H9 (cell line): Measurements from ENCODE around the gene TRIP6. TPM values are rescaled to one million over a fixed set of nuclear protein-coding genes. Genes with fewer than 3 reads are reported as not detected.

ENCODE experiments used
- DNase-seq: peaks from one replicate; pipeline ENCODE4 v3.0.0-alpha.2; 2017
- H2AFZ ChIP-seq: one replicate; pipeline ENCODE4 v1.6.1; 2013; ENCODE audit warnings: mild to moderate bottlenecking, low read length, control low read depth, moderate library complexity
- H2AK5ac ChIP-seq: 2 replicates; pipeline ENCODE4 v1.6.1; 2013; ENCODE audit warnings: low read length, control low read depth, mixed read lengths; ENCODE audit not compliant: insufficient read length
- H2BK120ac ChIP-seq: one replicate; pipeline ENCODE4 v1.6.1; 2013; ENCODE audit warnings: low read depth, mild to moderate bottlenecking, low read length, control low read depth, inconsistent platforms; ENCODE audit not compliant: poor library complexity, severe bottlenecking
- H2BK12ac ChIP-seq: 2 replicates; pipeline ENCODE4 v1.6.1; 2013; ENCODE audit warnings: low read length, control low read depth, mixed read lengths, low read depth; ENCODE audit not compliant: insufficient read length
- H2BK15ac ChIP-seq: 2 replicates; pipeline ENCODE4 v1.6.1; 2013; ENCODE audit warnings: low read depth, low read length, control low read depth
- H2BK20ac ChIP-seq: one replicate; pipeline ENCODE4 v1.6.1; 2013; ENCODE audit warnings: low read depth, mild to moderate bottlenecking, low read length, control low read depth, inconsistent platforms; ENCODE audit not compliant: poor library complexity, severe bottlenecking
- H2BK5ac ChIP-seq: 2 replicates; pipeline ENCODE4 v1.6.1; 2013; ENCODE audit warnings: low read length, control low read depth, mixed read lengths; ENCODE audit not compliant: insufficient read length
- H3K14ac ChIP-seq: 2 replicates; pipeline ENCODE4 v1.6.1; 2013; ENCODE audit warnings: low read length, control low read depth; ENCODE audit not compliant: insufficient read depth
- H3K18ac ChIP-seq: 2 replicates; pipeline ENCODE4 v1.6.1; 2013; ENCODE audit warnings: low read depth, mild to moderate bottlenecking, mixed read lengths, low read length, control low read depth; ENCODE audit not compliant: insufficient read length
- H3K23ac ChIP-seq: 2 replicates; pipeline ENCODE4 v1.6.1; 2013; ENCODE audit warnings: low read length, control low read depth, mixed read lengths, low read depth; ENCODE audit not compliant: insufficient read length
- H3K23me2 ChIP-seq: 2 replicates; pipeline ENCODE4 v1.6.1; 2013; ENCODE audit warnings: low read depth, mild to moderate bottlenecking, mixed read lengths, low read length, control low read depth; ENCODE audit not compliant: insufficient read length, poor library complexity, severe bottlenecking
- H3K27ac ChIP-seq: 2 replicates; pipeline ENCODE4 v1.5.1; 2013; ENCODE audit warnings: low read length, control low read depth, mixed read lengths, low read depth; ENCODE audit not compliant: insufficient read length
- H3K27me3 ChIP-seq: 2 replicates; pipeline ENCODE4 v1.6.1; 2013; ENCODE audit warnings: low read length, control low read depth, inconsistent platforms; ENCODE audit not compliant: insufficient read depth
- H3K4ac ChIP-seq: 2 replicates; pipeline ENCODE4 v1.6.1; 2013; ENCODE audit warnings: low read depth, mild to moderate bottlenecking, control low read depth, inconsistent platforms, low read length, moderate library complexity
- H3K4me1 ChIP-seq: 2 replicates; pipeline ENCODE4 v1.6.1; 2013; ENCODE audit warnings: low read length, control low read depth, inconsistent platforms; ENCODE audit not compliant: insufficient read depth
- H3K4me2 ChIP-seq: 2 replicates; pipeline ENCODE4 v1.6.1; 2013; ENCODE audit warnings: low read length, control low read depth, mixed read lengths; ENCODE audit not compliant: insufficient read length, insufficient read depth
- H3K56ac ChIP-seq: 2 replicates; pipeline ENCODE4 v1.6.1; 2013; ENCODE audit warnings: low read depth, mild to moderate bottlenecking, mixed read lengths, low read length, control low read depth; ENCODE audit not compliant: insufficient read length
- H3K79me1 ChIP-seq: 2 replicates; pipeline ENCODE4 v1.6.1; 2013; ENCODE audit warnings: low read depth, mild to moderate bottlenecking, moderate library complexity, low read length, control low read depth, inconsistent platforms; ENCODE audit not compliant: insufficient read depth, poor library complexity, severe bottlenecking
- H3K79me2 ChIP-seq: 2 replicates; pipeline ENCODE4 v1.6.1; 2013; ENCODE audit warnings: low read length, control low read depth, inconsistent platforms; ENCODE audit not compliant: insufficient read depth
- H3K9ac ChIP-seq: 2 replicates; pipeline ENCODE4 v1.6.1; 2013; ENCODE audit warnings: low read length, control low read depth, mixed read lengths; ENCODE audit not compliant: insufficient read length; ENCODE audit errors: extremely low read depth
- H3K9me3 ChIP-seq: one replicate; pipeline ENCODE4 v1.6.1; 2013; ENCODE audit warnings: low read depth, low read length, inconsistent platforms; ENCODE audit not compliant: control insufficient read depth
- H3T11ph ChIP-seq: one replicate; pipeline ENCODE4 v1.6.1; 2013; ENCODE audit warnings: mild to moderate bottlenecking, low read length, control low read depth, inconsistent platforms
- H4K20me1 ChIP-seq: one replicate; pipeline ENCODE4 v1.6.1; 2013; ENCODE audit not compliant: control insufficient read depth, insufficient read length, insufficient read depth
- H4K5ac ChIP-seq: 2 replicates; pipeline ENCODE4 v1.6.1; 2013; ENCODE audit warnings: low read depth, mild to moderate bottlenecking, mixed read lengths, low read length, control low read depth; ENCODE audit not compliant: insufficient read length
- H4K8ac ChIP-seq: replicated peaks from 2 replicates; pipeline ENCODE4 v1.6.1; 2013; ENCODE audit warnings: low read length, control low read depth, mixed read lengths, low read depth; ENCODE audit not compliant: insufficient read length
- H4K91ac ChIP-seq: 2 replicates; pipeline ENCODE4 v1.6.1; 2013; ENCODE audit warnings: low read depth, mild to moderate bottlenecking, moderate library complexity, mixed read lengths, low read length, control low read depth; ENCODE audit not compliant: insufficient read length
- H3K27ac Mint-ChIP-seq, 3 experiments: 2 replicates in 2 of 3; 3 replicates in 1 of 3; pipeline ENCODE4 v1.8.0; 2020 to 2021; ENCODE audit warnings: mixed read lengths in 3 of 3, mild to moderate bottlenecking in 1 of 3, moderate library complexity in 1 of 3
- H3K27me3 Mint-ChIP-seq: 2 replicates; pipeline ENCODE4 v1.8.0; 2021; ENCODE audit warnings: low read depth, mild to moderate bottlenecking, moderate library complexity, mixed read lengths
- H3K36me3 Mint-ChIP-seq, 3 experiments: 2 replicates in 2 of 3; 3 replicates in 1 of 3; pipeline ENCODE4 v1.8.0; 2020 to 2021; ENCODE audit warnings: low read depth in 3 of 3, mixed read lengths in 3 of 3; ENCODE audit not compliant: insufficient read depth in 1 of 3
- H3K4me1 Mint-ChIP-seq, 2 experiments: 2 replicates each; pipeline ENCODE4 v1.8.0; 2020; ENCODE audit warnings: mixed read lengths in 2 of 2
- H3K4me3 Mint-ChIP-seq, 2 experiments: 2 replicates in 1 of 2; 3 replicates in 1 of 2; pipeline ENCODE4 v1.8.0; 2020 to 2021; ENCODE audit warnings: mild to moderate bottlenecking in 2 of 2, mixed read lengths in 2 of 2, moderate library complexity in 1 of 2
- H3K9me3 Mint-ChIP-seq, 2 experiments: 2 replicates in 1 of 2; 3 replicates in 1 of 2; pipeline ENCODE4 v1.8.0; 2020; ENCODE audit warnings: mild to moderate bottlenecking in 2 of 2, mixed read lengths in 2 of 2, moderate library complexity in 1 of 2
- CTCF ChIP-seq: fragments of 200-600 bp; sonication (generic); conservative IDR thresholded peaks from 3 replicates; pipeline ENCODE4 v1.8.0; 2021; ENCODE audit warnings: antibody characterized with exemption, mild to moderate bottlenecking
- WGBS: extraction: QIAGEN DNeasy Blood & Tissue Kit; methylation state at CpG from one replicate; pipeline ENCODE4 v1.1.7; 2013; ENCODE audit warnings: missing lambda C conversion rate, low lambda C conversion rate, mixed read lengths; ENCODE audit not compliant: insufficient read length; ENCODE audit errors: extremely low coverage; 5-methylcytosine and 5-hydroxymethylcytosine counted together
- total RNA-seq: library from RNA; stranded (reverse); gene quantifications from 2 replicates; pipeline ENCODE4 v1.2.1, GENCODE V29; 2021

Gene TRIP6
- total RNA-seq, 1 experiment from 2014 or later = 122 TPM

GRCh38 chr7:100911484-100911883 is 44.3 kb downstream of the TRIP6 start:
- Histone ChIP-seq H2BK15ac (no peak overlapping the region), H3T11ph (no peak overlapping the region), H2BK5ac (no peak overlapping the region), H3K14ac (no peak overlapping the region), H4K8ac (no peak overlapping the region), H3K9me3 (no peaks in the 10 kb centered on the region), H3K27me3 (no peaks in the 10 kb centered on the region), H3K18ac (no peak overlapping the region), H3K23ac (no peak overlapping the region), H3K27ac (no peak overlapping the region), H2BK120ac (no peak overlapping the region), H3K4ac (no peak overlapping the region), H2AK5ac (no peak overlapping the region), H3K23me2 (no peaks in the 10 kb centered on the region), H3K79me1 (no peaks in the 10 kb centered on the region), H2AFZ (no peak overlapping the region), H2BK20ac (no peak overlapping the region), H3K9ac (no peak overlapping the region), H4K91ac (no peak overlapping the region), H3K4me1 (no peaks in the 10 kb centered on the region), H2BK12ac (no peak overlapping the region), H4K5ac (no peak overlapping the region), H3K79me2 (no peaks in the 10 kb centered on the region), H4K20me1 (no peaks in the 10 kb centered on the region), H3K56ac (no peak overlapping the region), H3K4me2 (no peak overlapping the region)
- no CpG with 5 or more reads among the region's 3 CpGs for WGBS
- H3K27me3 Mint-ChIP-seq = no peaks in the 10 kb centered on the region
- no peak for TF ChIP-seq CTCF
- peaks cover 1 to 6% of the 10 kb centered on the region in 2 experiments; a peak in 1 of 4 replicates for H3K4me1 Mint-ChIP-seq
- H3K9me3 Mint-ChIP-seq = no peaks in the 10 kb centered on the region; a peak in 2 of 5 replicates
- DNase-seq = no peak
- H3K4me3 Mint-ChIP-seq = no peak overlapping the region
- H3K36me3 Mint-ChIP-seq = no peaks in the 10 kb centered on the region; a peak in 1 of 7 replicates
- H3K27ac Mint-ChIP-seq = no peak overlapping the region
